Measurements from ENCODE around the gene ZNF208.

DNA sequence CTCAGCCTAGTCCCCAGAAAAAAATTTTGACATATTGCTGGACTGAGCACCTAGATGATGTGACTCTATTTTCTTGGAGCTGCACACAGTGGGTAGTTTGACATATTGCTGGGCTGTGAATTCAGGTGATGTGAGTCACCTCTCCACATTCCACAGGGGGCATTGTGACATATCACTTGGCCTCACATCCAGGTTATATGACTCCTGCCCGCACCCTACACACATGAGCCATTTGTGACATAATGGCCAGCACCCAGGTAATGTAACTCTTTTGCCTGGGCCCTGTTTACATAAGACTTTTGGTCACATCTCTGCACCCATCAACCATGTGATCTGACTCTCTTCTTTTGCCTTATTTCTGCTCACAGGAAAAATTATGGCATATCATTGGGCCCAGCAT, 119.7 kb downstream of the ZNF208 start:
- no peak for TF ChIP-seq ZBTB7A (CRISPR knock-in tag; IDR thresholded peaks at IDR 0.05)
- TF ChIP-seq SATB2 (CRISPR knock-in tag; IDR thresholded peaks at IDR 0.05): no peak
- TF ChIP-seq, protein P1, sequence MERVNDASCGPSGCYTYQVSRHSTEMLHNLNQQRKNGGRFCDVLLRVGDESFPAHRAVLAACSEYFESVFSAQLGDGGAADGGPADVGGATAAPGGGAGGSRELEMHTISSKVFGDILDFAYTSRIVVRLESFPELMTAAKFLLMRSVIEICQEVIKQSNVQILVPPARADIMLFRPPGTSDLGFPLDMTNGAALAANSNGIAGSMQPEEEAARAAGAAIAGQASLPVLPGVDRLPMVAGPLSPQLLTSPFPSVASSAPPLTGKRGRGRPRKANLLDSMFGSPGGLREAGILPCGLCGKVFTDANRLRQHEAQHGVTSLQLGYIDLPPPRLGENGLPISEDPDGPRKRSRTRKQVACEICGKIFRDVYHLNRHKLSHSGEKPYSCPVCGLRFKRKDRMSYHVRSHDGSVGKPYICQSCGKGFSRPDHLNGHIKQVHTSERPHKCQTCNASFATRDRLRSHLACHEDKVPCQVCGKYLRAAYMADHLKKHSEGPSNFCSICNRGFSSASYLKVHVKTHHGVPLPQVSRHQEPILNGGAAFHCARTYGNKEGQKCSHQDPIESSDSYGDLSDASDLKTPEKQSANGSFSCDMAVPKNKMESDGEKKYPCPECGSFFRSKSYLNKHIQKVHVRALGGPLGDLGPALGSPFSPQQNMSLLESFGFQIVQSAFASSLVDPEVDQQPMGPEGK (CRISPR knock-in tag; IDR thresholded peaks at IDR 0.05): no peak

All from HepG2 (cell line).